HG03575 (cell line): Measurements from ENCODE around the gene USH2A.

ENCODE experiments used
- ATAC-seq: cut with Tn5 transposase; IDR thresholded peaks from one replicate; pipeline ENCODE4 v1.9.1; 2021; ENCODE audit not compliant: unreplicated experiment, insufficient number of reproducible peaks, low FRiP score; ENCODE audit errors: extremely low read depth

Gene USH2A

GRCh38 chr1:215868500-215868899, 554.7 kb downstream of the USH2A start:
- ATAC-seq, result no peak

DNA sequence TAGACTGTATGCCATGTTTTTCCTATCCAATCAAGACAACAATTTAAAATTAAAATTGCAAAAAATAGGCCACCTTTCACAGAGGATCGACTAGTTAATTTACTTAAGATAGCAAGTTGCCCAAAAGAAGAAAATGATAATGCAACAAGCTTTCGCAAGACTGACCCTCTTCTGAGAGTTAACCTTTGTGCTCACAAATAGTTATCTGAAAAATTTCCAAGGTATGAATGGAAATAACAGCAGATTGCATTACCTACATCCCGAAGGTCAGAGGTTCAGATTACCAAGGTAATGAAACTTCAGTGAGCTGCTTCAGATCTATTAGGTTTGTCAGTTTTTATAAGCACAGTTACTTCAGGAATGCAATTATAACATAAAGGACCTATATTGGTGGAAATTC, 558.2 kb downstream of the USH2A start:
- ATAC-seq, result no peak

- ATAC-seq, result no peak
Observed at GRCh38 chr1:215863796-215864195, 559.5 kb downstream of the USH2A start.

DNA sequence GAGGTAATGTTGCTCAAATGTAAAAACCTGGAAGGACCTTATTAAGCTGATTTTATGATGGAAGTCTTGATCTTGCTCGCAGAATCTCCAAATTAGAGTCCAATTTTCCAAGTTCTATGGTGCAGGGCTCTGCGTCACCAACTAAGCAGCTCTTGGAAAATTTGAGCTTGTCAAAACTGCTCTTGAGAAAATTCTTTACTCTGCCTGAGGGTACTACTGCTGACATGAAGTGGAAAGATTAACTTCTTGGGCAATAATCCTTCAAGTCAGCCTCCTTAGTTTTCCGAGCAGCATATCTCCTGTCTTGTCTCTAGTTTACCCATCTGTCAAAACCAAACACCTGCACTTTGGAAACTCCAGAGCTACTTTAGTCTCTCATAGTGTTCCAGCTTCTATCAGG, 562.4 kb downstream of the USH2A start:
- no peak for ATAC-seq

GRCh38 chr1:215857317-215857716, 565.9 kb downstream of the USH2A start:
- no peak for ATAC-seq

- ATAC-seq, result no peak
Observed at GRCh38 chr1:215845234-215845891, 577.9 kb downstream of the USH2A start.

- no peak for ATAC-seq
Observed at GRCh38 chr1:215844777-215845176, 578.5 kb downstream of the USH2A start.

GRCh38 chr1:215844266-215844665, 579.0 kb downstream of the USH2A start:
- ATAC-seq, result no peak

- no peak for ATAC-seq
Observed at GRCh38 chr1:215842905-215843304, 580.3 kb downstream of the USH2A start.

- no peak for ATAC-seq
Observed at GRCh38 chr1:215835951-215836350, 587.3 kb downstream of the USH2A start.

GRCh38 chr1:215833941-215834729, 589.1 kb downstream of the USH2A start:
- ATAC-seq, result no peak

DNA sequence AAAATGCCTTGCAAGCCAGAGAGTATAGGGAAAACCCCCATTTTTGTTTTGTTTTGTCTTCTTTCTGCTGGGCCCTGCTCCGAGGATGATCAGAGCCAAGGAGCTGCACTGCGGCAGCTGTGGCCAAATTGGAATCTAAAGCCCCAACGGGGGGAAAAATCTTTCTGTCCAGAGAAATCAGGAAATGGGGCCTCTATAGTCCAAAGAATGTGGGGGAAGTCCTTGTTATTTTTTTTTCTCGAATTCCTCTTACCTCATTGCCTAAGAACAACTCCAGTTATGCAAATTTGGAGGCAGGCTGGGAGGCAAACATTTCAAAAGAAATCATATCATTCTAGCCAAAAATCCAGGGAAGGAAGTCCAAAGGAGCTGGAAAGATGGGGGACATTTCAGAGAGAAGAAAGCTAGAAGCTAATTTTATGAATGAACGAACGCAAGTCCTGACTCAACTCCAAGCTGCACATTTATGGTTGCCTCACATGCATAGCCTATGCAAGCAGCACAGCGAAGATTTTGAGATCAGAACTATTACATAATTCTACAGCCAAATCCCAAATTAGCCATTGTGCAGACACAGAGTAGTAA, 592.9 kb downstream of the USH2A start:
- ATAC-seq, result no peak

DNA sequence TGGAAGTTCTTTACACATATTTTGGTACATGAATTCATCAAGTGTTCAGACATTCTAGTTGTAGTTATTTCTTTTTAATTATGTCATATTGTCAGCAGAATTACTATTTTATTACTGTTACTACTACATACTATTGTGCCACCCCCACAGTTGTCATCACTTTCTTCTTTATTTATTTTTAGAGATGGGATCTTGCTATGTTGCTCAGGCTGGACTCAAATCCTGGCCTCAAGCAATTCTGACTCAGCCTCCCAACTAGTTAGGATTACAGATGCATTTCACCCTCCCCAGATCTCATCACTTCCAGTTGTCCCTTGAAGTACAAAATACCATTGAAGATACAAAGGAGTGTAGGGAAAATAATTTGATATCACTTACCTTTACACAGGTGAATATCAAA, 598.2 kb downstream of the USH2A start:
- no peak for ATAC-seq

DNA sequence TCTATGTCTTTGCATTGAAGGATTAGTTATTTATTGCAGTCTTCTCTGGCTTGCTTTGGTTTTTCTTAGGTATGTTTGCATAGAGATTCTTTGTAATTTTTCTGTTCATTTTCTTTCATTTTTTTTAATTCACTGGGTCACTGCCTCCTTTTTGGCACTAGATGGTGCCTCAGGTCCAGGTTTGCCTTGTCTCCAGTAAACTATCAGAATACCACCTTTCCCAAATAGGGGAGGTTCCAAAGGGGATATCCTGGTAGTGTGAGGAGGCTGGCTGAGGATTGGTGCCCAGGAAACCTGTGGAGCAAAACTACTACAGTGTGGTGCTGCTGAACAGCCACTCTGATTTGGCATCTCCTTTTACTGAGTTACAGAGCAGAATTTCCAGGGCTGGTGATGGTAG, 599.0 kb downstream of the USH2A start:
- no peak for ATAC-seq

DNA sequence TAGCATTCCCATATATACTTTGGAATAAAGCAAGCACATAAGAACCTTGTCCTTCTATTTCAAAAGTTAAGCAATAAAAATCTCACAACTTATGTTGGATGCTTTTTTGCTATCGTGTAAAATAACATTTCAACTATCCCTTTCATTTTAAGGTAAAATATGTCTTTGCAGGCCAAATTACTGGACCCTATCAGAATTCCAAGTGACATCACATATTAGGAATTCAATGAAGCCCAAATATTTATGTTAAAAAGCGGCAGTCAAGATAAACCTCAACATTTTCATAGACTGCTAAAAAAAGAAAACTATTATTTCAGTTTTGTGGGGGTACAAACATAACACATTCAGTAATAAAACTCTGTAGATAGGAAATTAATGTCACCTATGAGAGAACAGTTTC, 604.1 kb downstream of the USH2A start:
- no peak for ATAC-seq

DNA sequence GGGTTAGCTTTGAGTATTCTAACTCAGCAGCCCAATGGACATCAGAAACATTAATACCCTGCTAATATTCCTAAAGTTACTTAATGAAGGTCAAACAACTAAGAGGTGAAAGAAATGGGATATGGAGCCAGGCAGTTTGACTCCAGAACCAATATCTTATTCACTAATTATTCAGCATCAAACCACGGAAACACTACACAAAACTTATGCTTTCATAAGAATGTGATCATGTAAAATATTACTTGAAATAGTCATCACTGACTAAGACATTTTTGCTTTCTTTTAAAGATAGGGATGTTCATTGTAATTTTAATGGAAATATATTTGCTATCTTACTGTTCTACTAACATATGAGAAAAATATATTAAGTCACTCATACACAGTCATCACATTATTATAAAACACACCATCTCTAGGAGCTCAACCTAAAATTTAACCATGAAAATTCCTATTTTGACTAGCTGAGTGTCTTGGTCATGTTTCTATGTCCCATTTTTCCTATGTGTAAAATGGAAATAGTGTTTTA, 615.3 kb downstream of the USH2A start:
- no peak for ATAC-seq

DNA sequence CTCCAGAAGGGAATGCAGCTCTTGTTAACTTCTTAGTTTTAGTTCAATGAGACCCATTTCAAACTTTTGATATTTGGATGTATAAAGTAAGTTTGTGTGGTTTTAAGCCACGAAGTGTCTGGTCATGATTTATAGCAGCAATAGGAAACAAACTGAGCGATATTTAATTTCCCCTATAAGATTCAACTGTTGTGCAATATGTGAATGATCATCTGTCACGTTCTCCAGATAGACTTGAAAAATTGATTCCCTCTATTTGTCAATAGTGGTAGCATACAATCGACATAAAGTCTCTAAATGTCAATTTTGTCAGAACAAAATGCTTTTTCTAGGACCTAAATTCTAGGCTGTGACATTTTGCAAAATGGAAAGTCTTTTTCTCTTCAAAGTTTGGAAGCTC, 616.0 kb downstream of the USH2A start:
- no peak for ATAC-seq

GRCh38 chr1:215797859-215798258, 625.4 kb downstream of the USH2A start:
- ATAC-seq, result no peak

DNA sequence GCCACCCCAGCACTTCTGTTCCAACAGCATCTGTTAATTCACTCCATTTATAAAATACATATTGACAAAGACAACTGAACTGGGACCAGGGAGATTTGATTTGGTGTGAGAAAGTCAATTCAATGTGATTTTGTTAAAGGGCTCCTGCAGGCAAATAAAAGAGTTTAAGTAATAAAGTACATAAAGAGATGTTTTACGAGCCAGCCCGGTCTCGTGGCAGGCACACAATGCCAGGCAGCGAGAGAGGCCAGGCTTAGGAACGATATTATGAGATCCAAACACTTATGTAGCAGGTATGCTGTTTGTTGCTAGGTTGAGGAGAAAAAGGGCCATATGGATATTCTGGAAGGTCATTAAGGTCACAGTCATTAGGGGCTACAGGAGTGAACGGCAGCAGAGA, 629.1 kb downstream of the USH2A start:
- ATAC-seq, result no peak

DNA sequence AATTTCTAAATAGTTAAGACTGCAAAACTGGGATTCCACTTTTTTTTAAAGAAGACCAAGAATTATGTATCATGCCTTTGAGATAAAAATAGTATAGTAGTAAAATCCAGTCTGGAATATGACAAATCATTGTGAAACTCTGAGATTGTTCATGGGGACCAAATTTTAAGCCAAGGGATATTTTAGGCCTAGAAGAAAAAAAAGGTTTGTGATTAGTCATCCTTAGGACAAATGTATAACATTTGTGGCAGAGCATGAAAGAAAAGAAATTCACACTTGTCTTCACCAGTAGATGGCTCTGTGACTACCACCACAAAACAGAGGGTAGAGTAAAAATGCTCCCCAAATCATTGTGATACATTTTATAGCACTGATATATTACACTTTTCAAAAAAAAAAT, 630.1 kb downstream of the USH2A start:
- ATAC-seq, result no peak
